HAP-1 (cell line): Measurements from ENCODE around the gene SRRM2.

Source experiments
- DNase-seq, 2 experiments: peaks; one replicate each; pipeline ENCODE4 v3.0.0-alpha.2; 2016 to 2020; ENCODE audit warnings: low spot score in 2 of 2
- H3K27me3 ChIP-seq: fragments of 250-450 bp; sonication (Bioruptor Pico); 2 replicates; pipeline ENCODE4 v1.5.1; 2020; ENCODE audit warnings: low read depth, mild to moderate bottlenecking, moderate library complexity
- H3K36me3 ChIP-seq: fragments of 250-450 bp; sonication (Bioruptor Pico); replicated peaks from 2 replicates; pipeline ENCODE4 v1.5.1; 2020; ENCODE audit warnings: mild to moderate bottlenecking
- H3K4me1 ChIP-seq: fragments of 250-450 bp; sonication (Bioruptor Pico); 2 replicates; pipeline ENCODE4 v1.5.1; 2020; ENCODE audit warnings: mild to moderate bottlenecking
- H3K4me3 ChIP-seq: fragments of 250-450 bp; sonication (Bioruptor Pico); 2 replicates; pipeline ENCODE4 v1.5.1; 2020; ENCODE audit warnings: mild to moderate bottlenecking, moderate library complexity
- H3K9me3 ChIP-seq: fragments of 250-450 bp; sonication (Bioruptor Pico); 2 replicates; pipeline ENCODE4 v1.5.1; 2020; ENCODE audit warnings: mild to moderate bottlenecking, moderate library complexity
- in situ Hi-C: fragments of 300-500 bp; cut with MboI; formaldehyde crosslinking; loops from 3 replicates; pipeline ENCODE4 v1.14.3; 2020; ENCODE audit warnings: low sequenced_read_pairs, inconsistent platforms, mixed read lengths

Gene SRRM2

GRCh38 chr16:2752035-2752849 is at the start of gene SRRM2:
Gene SRRM2 (plus strand): TSS chr16:2752638. CDS start chr16:2756365, 3,727 bp downstream.
- peak within 1 kb of the TSS; percentile 96 for H3K4me3 ChIP-seq
- DNase-seq = peak; percentile 87 to 96
- H3K9me3 ChIP-seq = no peaks in the 10 kb centered on the region
- in situ Hi-C loops = no loop called here
- H3K27me3 ChIP-seq = 0 out of 2 replicates have a peak, but pooled peaks cover 3% of the 10 kb centered on the region
- H3K36me3 ChIP-seq = peaks cover 34% of the 10 kb centered on the region
- H3K4me1 ChIP-seq = peaks cover 17% of the 10 kb centered on the region

GRCh38 chr16:2702871-2703745 is 49.3 kb upstream of the SRRM2 start:
- no peak overlapping the region for H3K4me3 ChIP-seq
- H3K9me3 ChIP-seq = no peaks in the 10 kb centered on the region
- H3K36me3 ChIP-seq = peaks cover 33% of the 10 kb centered on the region
- DNase-seq = no peak
- H3K27me3 ChIP-seq = no peaks in the 10 kb centered on the region
- H3K4me1 ChIP-seq = no peaks in the 10 kb centered on the region
- in situ Hi-C loops = no loop called here

DNA sequence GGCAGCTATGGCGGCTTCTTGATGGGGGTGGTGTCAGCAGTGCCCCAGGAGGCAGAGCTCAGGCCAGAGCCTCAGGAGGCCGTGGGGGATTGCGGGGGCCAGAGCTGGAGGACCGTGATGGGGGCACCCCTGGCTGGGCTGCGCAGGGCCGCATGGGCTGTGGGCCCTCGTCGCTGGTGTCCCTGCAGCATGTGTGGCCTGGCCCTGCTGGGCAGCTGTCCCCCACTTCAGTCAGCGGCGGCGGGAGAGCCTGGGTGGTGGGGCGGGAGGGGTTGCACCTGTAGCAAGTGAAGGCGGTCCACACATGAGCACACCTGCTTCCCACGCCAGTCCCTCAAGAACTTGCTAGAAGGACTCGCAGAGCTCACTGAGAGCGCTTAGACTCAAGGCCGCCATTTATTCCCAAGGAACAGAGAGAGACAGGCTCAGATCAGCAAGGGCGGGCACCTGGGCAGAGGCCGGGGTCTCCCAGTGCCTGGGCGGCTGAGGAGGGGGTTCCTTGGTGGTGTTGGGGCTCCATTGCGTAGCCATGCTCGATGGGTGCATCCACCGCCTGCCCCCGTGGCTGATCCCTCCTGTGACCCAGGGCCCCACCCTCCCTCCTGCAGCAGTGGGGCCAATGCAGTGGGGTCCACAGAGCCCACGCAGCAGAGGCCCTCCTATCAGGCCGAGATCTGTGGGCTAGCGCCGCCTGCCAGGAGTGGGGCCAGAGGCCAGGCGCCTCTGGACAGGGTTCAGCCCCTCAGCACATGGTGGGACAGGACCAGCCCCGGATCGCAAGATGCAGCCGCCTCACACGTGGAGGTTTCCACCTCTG is 48.1 kb upstream of the SRRM2 start:
- Histone ChIP-seq H3K27me3 (no peaks in the 10 kb centered on the region), H3K36me3 (peaks cover 37% of the 10 kb centered on the region), H3K9me3 (no peaks in the 10 kb centered on the region), H3K4me3 (no peak overlapping the region), H3K4me1 (no peaks in the 10 kb centered on the region)
- DNase-seq = no peak
- in situ Hi-C loops = no loop called here

DNA sequence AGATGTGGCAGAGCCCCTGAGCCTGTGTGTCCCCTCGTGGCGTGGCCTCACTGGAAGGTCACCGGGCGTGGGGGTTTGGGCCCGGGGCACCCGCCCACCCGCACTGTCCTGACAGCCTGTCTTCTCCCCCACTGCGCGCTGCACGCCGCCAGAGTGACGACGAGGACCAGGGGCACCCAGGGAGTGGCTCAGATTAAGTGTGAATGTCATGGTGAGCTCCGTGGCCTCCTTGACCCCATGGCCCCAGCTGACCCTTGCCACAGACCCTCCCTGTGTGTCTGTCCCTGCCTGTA is 47.5 kb upstream of the SRRM2 start:
- peaks cover 31% of the 10 kb centered on the region for H3K36me3 ChIP-seq
- in situ Hi-C loops = no loop called here
- H3K27me3 ChIP-seq = no peaks in the 10 kb centered on the region
- H3K9me3 ChIP-seq = no peaks in the 10 kb centered on the region
- H3K4me3 ChIP-seq = no peak overlapping the region
- DNase-seq = no peak
- no peaks in the 10 kb centered on the region for H3K4me1 ChIP-seq

- H3K27me3 ChIP-seq = no peaks in the 10 kb centered on the region
- no peaks in the 10 kb centered on the region for H3K4me1 ChIP-seq
- peaks cover 27% of the 10 kb centered on the region for H3K36me3 ChIP-seq
Measured at GRCh38 chr16:2705351-2705750, 47.1 kb upstream of the SRRM2 start.

DNA sequence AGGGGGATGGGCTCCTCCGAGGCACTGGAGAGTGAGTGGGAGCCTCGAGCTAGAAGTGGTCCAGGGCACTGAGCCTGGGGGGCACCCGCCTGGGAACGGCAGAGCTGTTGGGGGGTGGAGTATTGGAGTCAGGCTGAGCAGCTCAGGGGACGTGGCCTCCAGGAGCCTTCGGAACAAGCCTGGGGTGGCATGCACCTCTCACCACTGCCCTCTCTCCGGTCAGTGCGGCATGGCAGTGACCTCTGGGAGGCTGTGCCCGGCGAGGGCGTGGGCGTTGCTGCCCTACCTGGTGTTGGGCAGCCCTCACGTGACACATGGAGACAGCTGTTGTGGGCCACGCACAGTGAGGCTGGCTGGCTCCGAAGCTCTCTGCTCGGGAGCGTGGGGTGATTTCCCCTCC is 46.4 kb upstream of the SRRM2 start:
- no peaks in the 10 kb centered on the region for H3K4me1 ChIP-seq
- DNase-seq = no peak
- no peaks in the 10 kb centered on the region for H3K9me3 ChIP-seq
- H3K36me3 ChIP-seq = peaks cover 25% of the 10 kb centered on the region
- H3K4me3 ChIP-seq = no peak overlapping the region
- no peaks in the 10 kb centered on the region for H3K27me3 ChIP-seq
- in situ Hi-C loops = no loop called here

More at GRCh38 chr16:2705351-2705750, 47.1 kb upstream of the SRRM2 start:
- H3K4me3 ChIP-seq = no peak overlapping the region
- no peaks in the 10 kb centered on the region for H3K9me3 ChIP-seq
- no peak for DNase-seq
- in situ Hi-C loops = no loop called here

GRCh38 chr16:2706611-2707311 is 45.7 kb upstream of the SRRM2 start:
- Histone ChIP-seq H3K27me3 (no peaks in the 10 kb centered on the region), H3K9me3 (no peaks in the 10 kb centered on the region), H3K4me1 (no peaks in the 10 kb centered on the region), H3K36me3 (peaks cover 25% of the 10 kb centered on the region), H3K4me3 (no peak overlapping the region)
- in situ Hi-C loops = no loop called here
- no peak for DNase-seq

DNA sequence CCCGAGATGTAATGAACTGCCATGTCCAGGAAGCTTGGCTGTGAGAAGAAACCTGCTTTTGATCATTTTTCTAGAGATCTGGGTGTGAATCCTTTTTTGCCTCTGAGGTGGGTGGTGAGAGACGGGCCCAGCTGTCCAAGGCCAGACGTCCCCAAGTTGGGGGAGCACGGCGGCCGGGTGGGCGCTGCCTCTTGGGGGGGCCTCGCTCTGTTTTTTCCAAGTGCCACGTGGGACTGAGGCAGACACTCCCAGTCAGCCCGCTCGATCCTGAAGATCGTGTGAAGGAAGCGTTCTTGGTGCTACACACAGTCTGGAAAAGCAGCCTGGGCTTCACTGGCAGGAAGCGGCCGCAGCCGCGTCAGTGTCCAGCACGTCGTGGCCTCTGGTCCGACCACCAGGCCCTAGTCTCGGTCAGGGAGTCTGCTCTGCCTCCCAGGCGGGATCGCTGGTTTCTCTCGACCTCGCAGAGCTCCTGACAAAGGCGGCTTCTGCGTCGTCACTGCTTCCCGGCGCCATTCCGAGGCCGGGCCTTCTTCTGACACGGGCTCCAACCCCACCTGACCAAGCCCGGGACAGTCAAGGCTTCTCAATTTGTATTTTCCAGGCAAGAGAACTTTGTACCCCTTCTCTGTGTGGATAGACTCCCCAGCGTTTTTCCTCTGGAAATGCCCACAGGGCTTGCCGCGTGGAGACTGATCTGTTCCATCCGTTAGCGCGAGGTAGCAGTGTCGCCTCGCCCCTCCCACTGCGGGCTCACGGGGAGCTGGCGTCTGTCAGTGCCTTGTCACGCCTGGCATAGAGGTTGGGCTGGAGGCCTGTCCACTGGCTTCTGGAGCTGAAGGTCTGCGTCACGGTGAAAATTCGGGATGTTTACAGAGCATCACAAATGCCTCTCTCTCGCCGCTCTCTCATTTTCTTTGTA is 44.8 kb upstream of the SRRM2 start:
- Histone ChIP-seq H3K27me3 (no peaks in the 10 kb centered on the region), H3K36me3 (peaks cover 19% of the 10 kb centered on the region), H3K4me1 (no peaks in the 10 kb centered on the region), H3K9me3 (no peaks in the 10 kb centered on the region), H3K4me3 (no peak overlapping the region)
- DNase-seq = no peak
- in situ Hi-C loops = no loop called here

GRCh38 chr16:2708290-2708639 is 44.2 kb upstream of the SRRM2 start:
- peaks cover 15% of the 10 kb centered on the region for H3K36me3 ChIP-seq
- in situ Hi-C loops = no loop called here
- DNase-seq = no peak

DNA sequence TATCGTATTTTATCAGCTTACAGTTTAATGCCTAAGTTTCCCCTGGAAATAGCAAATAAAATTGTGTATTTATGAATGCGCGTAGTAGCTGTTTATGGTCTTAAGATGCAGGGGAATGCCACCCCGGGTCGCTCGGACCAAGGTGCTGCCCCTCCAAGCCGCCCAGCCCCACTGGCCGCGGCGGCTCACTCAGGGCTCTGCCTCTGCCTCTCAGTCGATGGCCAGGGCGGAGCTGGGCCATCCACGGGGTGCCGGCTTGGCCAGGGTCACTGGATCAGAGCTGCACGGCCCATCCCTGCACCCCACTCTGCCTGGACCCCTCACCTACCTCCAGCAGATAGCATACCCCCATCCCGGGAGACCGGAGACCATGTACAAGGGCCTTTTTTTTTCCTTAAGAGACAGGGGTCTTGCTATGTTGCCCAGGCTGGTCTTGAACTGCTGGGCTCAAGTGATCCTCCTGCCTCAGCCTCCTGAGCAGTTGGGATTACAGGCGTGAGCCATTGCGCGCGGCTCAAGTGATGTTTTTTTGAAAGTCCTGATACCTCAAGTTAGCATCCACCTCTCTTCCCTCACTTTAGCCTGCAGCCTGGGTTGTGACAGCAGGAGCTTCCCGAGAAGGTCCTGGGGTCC is 43.4 kb upstream of the SRRM2 start:
- no peaks in the 10 kb centered on the region for H3K9me3 ChIP-seq
- no peak for DNase-seq
- H3K36me3 ChIP-seq = peaks cover 15% of the 10 kb centered on the region
- in situ Hi-C loops = no loop called here
- H3K4me1 ChIP-seq = no peaks in the 10 kb centered on the region
- H3K4me3 ChIP-seq = no peak overlapping the region
- peaks cover 4% of the 10 kb centered on the region; the same call in 1 of the 2 replicates for H3K27me3 ChIP-seq

More at GRCh38 chr16:2708290-2708639, 44.2 kb upstream of the SRRM2 start:
- Histone ChIP-seq H3K9me3 (no peaks in the 10 kb centered on the region), H3K4me3 (no peak overlapping the region), H3K27me3 (no peaks in the 10 kb centered on the region), H3K4me1 (no peaks in the 10 kb centered on the region)

GRCh38 chr16:2709588-2709984 is 42.9 kb upstream of the SRRM2 start:
- Histone ChIP-seq H3K27me3 (peaks cover 6% of the 10 kb centered on the region; the same call in 1 of the 2 replicates), H3K4me1 (no peaks in the 10 kb centered on the region), H3K36me3 (peaks cover 15% of the 10 kb centered on the region), H3K4me3 (no peak overlapping the region), H3K9me3 (no peaks in the 10 kb centered on the region)
- in situ Hi-C loops = no loop called here
- no peak for DNase-seq
